ENCODE measurements around the gene MYMX. TPM values are rescaled to one million over a fixed set of nuclear protein-coding genes. Genes with fewer than 3 reads are reported as not detected.
A peak's percentile ranks its signal among the peaks of the same experiment; 100 is the strongest.

Gene MYMX
- total RNA-seq, 4 donors from 2014 or later: not detected

DNA sequence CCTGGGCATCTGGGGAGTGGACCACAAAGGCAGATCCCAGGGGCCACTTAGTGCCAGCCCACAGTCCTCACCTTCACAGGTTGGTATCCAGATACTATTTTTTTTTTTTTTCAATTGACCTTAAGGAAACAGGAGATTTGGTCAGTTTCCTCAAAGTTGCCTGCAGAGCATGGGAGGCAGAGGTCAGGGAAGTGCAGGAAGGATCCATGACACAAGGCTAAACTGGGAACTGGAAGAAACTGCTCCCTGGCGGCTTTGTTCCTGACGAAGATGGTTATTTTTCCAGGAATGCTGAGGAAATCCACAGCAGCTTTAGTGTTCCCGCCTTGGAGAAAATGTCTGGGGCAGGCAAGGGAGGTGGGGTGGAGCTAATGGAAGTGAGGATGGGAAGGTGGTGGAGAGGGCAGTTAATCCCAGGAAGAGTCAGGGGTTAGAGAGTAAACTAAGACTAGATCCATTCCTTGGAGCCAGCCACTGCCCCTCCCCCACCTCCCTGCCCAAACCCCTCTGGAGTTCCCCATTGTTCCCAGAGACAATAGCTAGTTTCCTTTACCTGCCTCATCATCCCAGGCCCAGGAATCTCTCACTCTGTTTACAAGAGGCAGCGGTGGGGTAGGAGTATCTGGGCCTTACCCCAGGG is 14.3 kb upstream of the MYMX start:
- Histone ChIP-seq H3K27ac (peak overlapping the region in 1 of 4 donors; percentile 25), H3K4me1 (peaks cover 0 to 5% (median 0%) of the 10 kb centered on the region in 4 donors), H3K9me3 (no peaks in the 10 kb centered on the region), H3K4me3 (no peak overlapping the region), H3K36me3 (no peaks in the 10 kb centered on the region), H3K27me3 (no peaks in the 10 kb centered on the region)
- 80 to 84% methylated on average over 4 of the region's 4 CpGs for WGBS, 2 donors
- no peak for DNase-seq (ENCODE audit: low spot score in 2 of 2)
- TF ChIP-seq CTCF (IDR thresholded peaks at IDR 0.05): no peak
- no peak for TF ChIP-seq EP300 (IDR thresholded peaks at IDR 0.05)

- Histone ChIP-seq H3K4me1 (peaks cover 0 to 5% (median 0%) of the 10 kb centered on the region in 4 donors), H3K4me3 (no peak overlapping the region), H3K27me3 (no peaks in the 10 kb centered on the region), H3K27ac (peak overlapping the region in 1 of 4 donors; percentile 25), H3K9me3 (no peaks in the 10 kb centered on the region), H3K36me3 (no peaks in the 10 kb centered on the region)
- 75 to 83% methylated on average over 11 of the region's 11 CpGs for WGBS, 2 donors
- no peak for DNase-seq (ENCODE audit: low spot score in 2 of 2)
- no peak for TF ChIP-seq EP300 (IDR thresholded peaks at IDR 0.05)
- TF ChIP-seq POLR2A (IDR thresholded peaks at IDR 0.05): no peak
- no peak for TF ChIP-seq CTCF (IDR thresholded peaks at IDR 0.05)
Measured at GRCh38 chr6:44202972-44203750, 13.6 kb upstream of the MYMX start.

GRCh38 chr6:44203955-44204354 is 12.8 kb upstream of the MYMX start:
- TF ChIP-seq POLR2A (IDR thresholded peaks at IDR 0.05): no peak
- no peak for TF ChIP-seq CTCF (IDR thresholded peaks at IDR 0.05)
- no peak for TF ChIP-seq EP300 (IDR thresholded peaks at IDR 0.05)
- Histone ChIP-seq H3K9me3 (no peaks in the 10 kb centered on the region), H3K36me3 (no peaks in the 10 kb centered on the region), H3K27ac (no peak overlapping the region), H3K4me3 (no peak overlapping the region), H3K27me3 (no peaks in the 10 kb centered on the region), H3K4me1 (peaks cover 0 to 5% (median 0%) of the 10 kb centered on the region in 4 donors)
- DNase-seq (ENCODE audit: low spot score in 2 of 2): no peak
- 92 to 96% methylated on average over 6 of the region's 6 CpGs for WGBS, 2 donors

- TF ChIP-seq EP300 (IDR thresholded peaks at IDR 0.05) (no peak), CTCF (IDR thresholded peaks at IDR 0.05) (no peak), POLR2A (IDR thresholded peaks at IDR 0.05) (no peak)
- WGBS, 2 donors: 82 to 88% methylated on average over 6 of the region's 6 CpGs
- H3K36me3 ChIP-seq: no peaks in the 10 kb centered on the region
Measured at GRCh38 chr6:44207966-44208365, 8.8 kb upstream of the MYMX start.

GRCh38 chr6:44211284-44211683 is 5.4 kb upstream of the MYMX start:
- Histone ChIP-seq H3K27me3 (no peaks in the 10 kb centered on the region), H3K4me1 (no peaks in the 10 kb centered on the region), H3K27ac (no peak overlapping the region), H3K9me3 (no peaks in the 10 kb centered on the region), H3K4me3 (no peak overlapping the region), H3K36me3 (no peaks in the 10 kb centered on the region)
- no peak for DNase-seq (ENCODE audit: low spot score in 2 of 2)
- 83 to 86% methylated on average over 3 of the region's 3 CpGs for WGBS, 2 donors
- TF ChIP-seq CTCF (IDR thresholded peaks at IDR 0.05) (no peak), POLR2A (IDR thresholded peaks at IDR 0.05) (no peak), EP300 (IDR thresholded peaks at IDR 0.05) (no peak)

More at GRCh38 chr6:44207966-44208365, 8.8 kb upstream of the MYMX start:
- H3K27ac ChIP-seq: no peak overlapping the region
- H3K4me3 ChIP-seq: no peak overlapping the region
- no peak for DNase-seq (ENCODE audit: low spot score in 2 of 2)
- peaks cover 0 to 5% (median 0%) of the 10 kb centered on the region in 4 donors for H3K4me1 ChIP-seq
- H3K27me3 ChIP-seq: no peaks in the 10 kb centered on the region
- H3K9me3 ChIP-seq: no peaks in the 10 kb centered on the region

All from tibial nerve (tissue), 4 donors.